Loucy (cell line): ENCODE results near the gene IGF2.

ENCODE experiments used
- CTCF ChIP-seq: fragments of 200-600 bp; sonication (generic); conservative IDR thresholded peaks from 2 replicates; pipeline ENCODE4 v1.5.1; 2014; ENCODE audit warnings: mild to moderate bottlenecking, antibody characterized with exemption, low read length
- EZH2phosphoT487 ChIP-seq: fragments of 200-600 bp; IDR thresholded peaks from 2 replicates; pipeline ENCODE4 v1.6.1; 2018; ENCODE audit warnings: antibody characterized with exemption, mild to moderate bottlenecking, moderate library complexity, borderline replicate concordance

GRCh38 chr11:2109541-2110019, 29.6 kb downstream of the IGF2 start:
- TF ChIP-seq CTCF (no peak), EZH2phosphoT487 (no peak)
